IPS DF 6.9 (cell line): ENCODE data around the gene LSM8.

Experiments
- DNase-seq: peaks from one replicate; pipeline ENCODE4 v3.0.0-alpha.2; 2013; ENCODE audit warnings: low read depth, low spot score
- H3K27ac ChIP-seq: one replicate; pipeline ENCODE4 v1.5.1; 2013; ENCODE audit warnings: low read length, control low read depth
- H3K27me3 ChIP-seq: 2 replicates; pipeline ENCODE4 v1.6.1; 2013; ENCODE audit warnings: mild to moderate bottlenecking, low read length; ENCODE audit not compliant: control insufficient read depth, insufficient read depth
- H3K36me3 ChIP-seq: 2 replicates; pipeline ENCODE4 v1.6.1; 2013; ENCODE audit warnings: low read length; ENCODE audit not compliant: control insufficient read depth, insufficient read depth
- H3K4me1 ChIP-seq: 2 replicates; pipeline ENCODE4 v1.6.1; 2013; ENCODE audit warnings: low read length; ENCODE audit not compliant: control insufficient read depth, insufficient read depth
- H3K4me3 ChIP-seq: 2 replicates; pipeline ENCODE4 v1.5.1; 2013; ENCODE audit warnings: mild to moderate bottlenecking, low read length
- H3K9me3 ChIP-seq: 2 replicates; pipeline ENCODE4 v1.6.1; 2013; ENCODE audit warnings: low read length, inconsistent platforms; ENCODE audit not compliant: control insufficient read depth, insufficient read depth
- WGBS: extraction: QIAGEN DNeasy Blood & Tissue Kit; methylation state at CpG from one replicate; pipeline ENCODE4 v1.1.7; 2013; ENCODE audit warnings: mixed read lengths, missing lambda C conversion rate; ENCODE audit not compliant: insufficient read length, insufficient coverage; 5-methylcytosine and 5-hydroxymethylcytosine counted together

The LSM8 gene

GRCh38 chr7:118202061-118202460 is 18.1 kb downstream of the LSM8 start:
- Histone ChIP-seq H3K27me3 (no peaks in the 10 kb centered on the region), H3K4me3 (no peak overlapping the region), H3K27ac (no peak overlapping the region), H3K4me1 (no peaks in the 10 kb centered on the region), H3K36me3 (no peaks in the 10 kb centered on the region), H3K9me3 (no peaks in the 10 kb centered on the region)
- no CpG with 5 or more reads among the region's 2 CpGs for WGBS
- DNase-seq = no peak

- no peak for DNase-seq
- H3K36me3 ChIP-seq = no peaks in the 10 kb centered on the region
- H3K27me3 ChIP-seq = no peaks in the 10 kb centered on the region
- no peak overlapping the region for H3K4me3 ChIP-seq
- H3K9me3 ChIP-seq = no peaks in the 10 kb centered on the region
- H3K4me1 ChIP-seq = no peaks in the 10 kb centered on the region
- WGBS = no CpG with 5 or more reads among the region's 49 CpGs
- H3K27ac ChIP-seq = no peak overlapping the region
Observed at GRCh38 chr7:118214051-118214832, 30.3 kb downstream of the LSM8 start.

GRCh38 chr7:118214833-118215182 is 30.8 kb downstream of the LSM8 start:
- Histone ChIP-seq H3K9me3 (no peaks in the 10 kb centered on the region), H3K4me3 (no peak overlapping the region), H3K27ac (no peak overlapping the region), H3K4me1 (no peaks in the 10 kb centered on the region), H3K27me3 (no peaks in the 10 kb centered on the region), H3K36me3 (no peaks in the 10 kb centered on the region)
- WGBS = no CpG with 5 or more reads among the region's 3 CpGs
- DNase-seq = no peak

- DNase-seq = no peak
- no peak overlapping the region for H3K4me3 ChIP-seq
- H3K9me3 ChIP-seq = no peaks in the 10 kb centered on the region
- no peaks in the 10 kb centered on the region for H3K27me3 ChIP-seq
- H3K27ac ChIP-seq = no peak overlapping the region
- H3K4me1 ChIP-seq = no peaks in the 10 kb centered on the region
- no peaks in the 10 kb centered on the region for H3K36me3 ChIP-seq
- no CpG with 5 or more reads among the region's 1 CpG for WGBS
Observed at GRCh38 chr7:118217210-118217619, 33.3 kb downstream of the LSM8 start.

GRCh38 chr7:118218413-118219156 is 34.6 kb downstream of the LSM8 start:
- no peak overlapping the region for H3K27ac ChIP-seq
- no peak overlapping the region for H3K4me3 ChIP-seq
- H3K4me1 ChIP-seq = no peaks in the 10 kb centered on the region
- WGBS = no CpG with 5 or more reads among the region's 8 CpGs
- DNase-seq = no peak
- H3K36me3 ChIP-seq = no peaks in the 10 kb centered on the region
- no peaks in the 10 kb centered on the region for H3K9me3 ChIP-seq
- H3K27me3 ChIP-seq = no peaks in the 10 kb centered on the region

GRCh38 chr7:118219157-118219512 is 35.2 kb downstream of the LSM8 start:
- Histone ChIP-seq H3K27me3 (no peaks in the 10 kb centered on the region), H3K36me3 (no peaks in the 10 kb centered on the region), H3K4me3 (no peak overlapping the region), H3K9me3 (no peaks in the 10 kb centered on the region), H3K4me1 (no peaks in the 10 kb centered on the region), H3K27ac (no peak overlapping the region)
- WGBS = no CpG with 5 or more reads among the region's 3 CpGs
- no peak for DNase-seq

- no peaks in the 10 kb centered on the region for H3K27me3 ChIP-seq
- H3K4me1 ChIP-seq = no peaks in the 10 kb centered on the region
- no peaks in the 10 kb centered on the region for H3K36me3 ChIP-seq
- no peak for DNase-seq
- H3K9me3 ChIP-seq = no peaks in the 10 kb centered on the region
- no peak overlapping the region for H3K27ac ChIP-seq
- H3K4me3 ChIP-seq = no peak overlapping the region
- WGBS = no CpG with 5 or more reads among the region's 3 CpGs
Observed at GRCh38 chr7:118220583-118220982, 36.6 kb downstream of the LSM8 start.

GRCh38 chr7:118222591-118222990 is 38.6 kb downstream of the LSM8 start:
- H3K36me3 ChIP-seq = no peaks in the 10 kb centered on the region
- DNase-seq = no peak
- no CpG with 5 or more reads among the region's 1 CpG for WGBS
- H3K9me3 ChIP-seq = no peaks in the 10 kb centered on the region
- H3K27ac ChIP-seq = no peak overlapping the region
- H3K27me3 ChIP-seq = no peaks in the 10 kb centered on the region
- H3K4me3 ChIP-seq = no peak overlapping the region
- H3K4me1 ChIP-seq = no peaks in the 10 kb centered on the region

- WGBS = no CpG with 5 or more reads among the region's 18 CpGs
- H3K27me3 ChIP-seq = no peaks in the 10 kb centered on the region
- H3K27ac ChIP-seq = no peak within 1 kb of the TSS
- no peaks in the 10 kb centered on the region for H3K36me3 ChIP-seq
- no peak for DNase-seq
- H3K4me1 ChIP-seq = no peaks in the 10 kb centered on the region
- H3K4me3 ChIP-seq = no peak within 1 kb of the TSS
- no peaks in the 10 kb centered on the region for H3K9me3 ChIP-seq
Observed at GRCh38 chr7:118224521-118224920, 40.6 kb downstream of the LSM8 start, which contains the start of gene ANKRD7. ANKRD7 (plus strand) TSS chr7:118224704; CDS start chr7:118224831, 127 bp downstream.

GRCh38 chr7:118232837-118233236 is 48.9 kb downstream of the LSM8 start:
- Histone ChIP-seq H3K27ac (no peak overlapping the region), H3K9me3 (no peaks in the 10 kb centered on the region), H3K4me3 (no peak overlapping the region), H3K36me3 (no peaks in the 10 kb centered on the region), H3K4me1 (no peaks in the 10 kb centered on the region), H3K27me3 (no peaks in the 10 kb centered on the region)
- WGBS = no CpG with 5 or more reads among the region's 1 CpG
- no peak for DNase-seq
